GM19324 (cell line): ENCODE data around the gene SERPINA1.
"Not testable (repeated sequence)": the region's sequence is repeated elsewhere in the genome, so short reads cannot be mapped to it uniquely, and the experiment has no call there.

Experiments
- ATAC-seq: cut with Tn5 transposase; IDR thresholded peaks from one replicate; pipeline ENCODE4 v1.9.1; 2021; ENCODE audit warnings: mild to moderate bottlenecking, moderate library complexity; ENCODE audit not compliant: unreplicated experiment, low FRiP score

The SERPINA1 gene

GRCh38 chr14:94354190-94354589 is 34.2 kb downstream of the SERPINA1 start:
- ATAC-seq = not testable (repeated sequence)

- no peak for ATAC-seq
Measured at GRCh38 chr14:94349276-94349675, 39.1 kb downstream of the SERPINA1 start.

- ATAC-seq = no peak
Measured at GRCh38 chr14:94348836-94349235, 39.6 kb downstream of the SERPINA1 start.

DNA sequence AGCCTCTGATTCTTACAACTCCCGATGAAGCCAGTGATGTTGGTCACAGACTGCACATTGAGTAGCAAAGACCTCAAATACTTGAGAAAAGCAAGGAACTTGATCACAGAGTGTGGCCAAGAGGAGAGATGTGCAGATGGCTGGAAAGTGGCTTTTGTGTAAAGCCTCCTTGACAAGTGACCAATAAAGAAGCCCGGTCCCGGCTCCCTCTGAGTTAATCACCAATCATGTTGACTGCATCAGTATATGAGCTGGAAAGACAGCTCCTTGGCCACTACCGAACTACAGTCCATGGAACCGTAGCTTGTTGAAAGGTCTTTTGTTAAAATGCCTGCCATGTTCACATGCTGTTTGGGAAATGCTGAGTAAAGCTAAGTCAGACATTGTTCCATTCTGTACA is 41.6 kb downstream of the SERPINA1 start:
- no peak for ATAC-seq

DNA sequence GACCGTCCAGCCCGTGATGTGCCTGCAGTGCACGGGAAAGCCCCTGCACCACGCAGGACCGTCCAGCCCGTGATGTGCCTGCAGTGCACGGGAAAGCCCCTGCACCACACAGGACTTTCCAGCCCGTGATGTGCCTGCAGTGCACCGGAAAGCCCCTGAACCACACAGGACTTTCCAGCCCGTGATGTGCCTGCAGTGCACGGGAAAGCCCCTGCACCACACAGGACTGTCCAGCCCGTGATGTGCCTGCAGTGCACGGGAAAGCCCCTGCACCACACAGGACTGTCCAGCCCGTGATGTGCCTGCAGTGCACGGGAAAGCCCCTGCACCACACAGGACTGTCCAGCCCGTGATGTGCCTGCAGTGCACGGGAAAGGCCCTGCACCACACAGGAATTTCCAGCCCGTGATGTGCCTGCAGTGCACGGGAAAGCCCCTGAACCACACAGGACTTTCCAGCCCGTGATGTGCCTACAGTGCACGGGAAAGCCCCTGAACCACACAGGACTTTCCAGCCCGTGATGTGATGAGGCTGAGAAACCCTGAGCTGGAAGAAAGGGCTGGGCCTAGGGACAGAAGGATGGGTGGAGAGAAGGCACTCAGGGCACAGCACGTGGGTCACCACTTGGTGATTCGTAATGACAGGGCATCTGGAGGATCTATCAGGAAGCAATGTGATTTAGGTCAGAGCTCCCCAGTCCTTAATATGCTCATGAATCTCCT is 42.2 kb downstream of the SERPINA1 start:
- ATAC-seq = peak; percentile 51

DNA sequence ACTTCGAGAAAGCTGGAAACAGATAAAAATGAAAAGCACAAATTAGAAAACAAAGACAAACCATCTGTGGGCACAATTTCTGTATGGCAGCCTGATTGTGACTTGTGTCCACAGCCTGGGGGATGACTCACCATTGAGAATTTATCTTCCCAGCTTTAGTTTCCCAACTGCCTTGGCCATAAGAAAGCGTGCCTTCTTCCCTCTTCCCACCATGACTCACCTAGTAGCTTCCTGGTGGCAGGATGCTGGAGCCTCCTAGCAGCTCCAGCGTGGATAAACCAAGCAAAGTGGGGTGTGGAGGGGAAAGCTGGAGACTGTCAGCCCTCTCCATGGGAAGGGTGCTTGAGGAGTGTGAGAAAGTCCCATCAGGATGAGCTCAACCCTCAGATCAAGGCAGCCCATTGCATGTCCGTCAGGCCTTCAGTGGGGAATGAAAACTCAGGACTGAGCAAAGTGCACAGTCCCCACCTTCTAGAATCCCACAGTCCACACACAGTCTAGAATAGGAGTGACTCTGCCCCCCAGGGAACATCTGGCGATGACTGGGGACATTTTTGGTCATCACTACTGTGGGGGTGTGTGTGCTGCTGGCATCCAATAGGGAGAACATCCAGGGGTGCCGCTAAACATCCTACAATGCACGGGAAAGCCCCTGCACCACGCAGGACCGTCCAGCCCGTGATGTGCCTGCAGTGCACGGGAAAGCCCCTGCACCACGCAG is 42.9 kb downstream of the SERPINA1 start:
- no peak for ATAC-seq

DNA sequence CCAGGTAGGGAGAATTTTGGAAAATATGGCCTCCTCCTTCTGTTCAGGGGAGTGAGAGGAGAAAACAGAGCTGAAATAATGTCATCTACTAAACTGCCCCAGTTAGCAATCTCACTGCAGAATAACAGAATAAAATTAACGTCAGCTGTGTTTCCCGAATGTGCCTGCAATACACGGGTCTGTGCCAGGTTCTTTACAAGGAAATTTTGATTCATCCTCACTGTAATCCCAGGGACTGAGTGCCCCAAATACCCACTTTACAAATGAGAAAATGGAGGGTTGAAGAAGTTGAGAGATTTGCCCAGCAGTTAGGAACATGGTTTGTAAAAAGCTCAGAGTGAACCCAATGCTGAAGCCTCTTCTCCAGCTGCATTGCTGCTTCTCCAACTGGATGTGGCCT is 44.0 kb downstream of the SERPINA1 start:
- ATAC-seq = no peak

- no peak for ATAC-seq
Measured at GRCh38 chr14:94343238-94344005, 45.0 kb downstream of the SERPINA1 start.

DNA sequence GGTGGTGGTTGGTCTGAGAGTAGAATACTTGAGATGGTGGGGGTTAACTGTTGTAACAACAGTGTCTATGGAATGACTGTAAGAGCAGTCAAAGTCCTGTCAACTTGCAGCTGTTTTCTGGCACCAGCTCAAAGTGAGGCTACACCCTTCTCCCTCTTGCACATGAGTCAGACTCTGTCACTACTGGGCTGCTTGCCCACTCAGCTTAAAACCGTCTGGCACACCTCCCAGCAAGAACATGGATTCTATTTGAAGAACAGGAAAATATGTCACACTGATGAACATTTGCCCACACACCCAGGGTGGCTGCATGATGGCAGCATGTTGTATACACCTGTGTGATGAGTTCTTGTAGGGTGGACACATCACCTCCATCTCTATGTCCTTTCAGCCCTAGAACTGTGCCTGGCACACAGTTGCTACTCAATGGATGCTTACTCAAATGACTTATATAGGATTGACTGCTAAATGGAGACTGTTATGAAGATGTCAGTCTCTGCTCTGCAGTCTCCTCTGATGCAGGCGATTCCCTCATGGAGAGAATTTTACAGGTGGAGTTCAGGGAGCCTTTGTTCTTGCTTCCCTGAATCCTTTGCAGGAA is 46.0 kb downstream of the SERPINA1 start:
- ATAC-seq = no peak

GRCh38 chr14:94341656-94342333 is 46.6 kb downstream of the SERPINA1 start:
- no peak for ATAC-seq

DNA sequence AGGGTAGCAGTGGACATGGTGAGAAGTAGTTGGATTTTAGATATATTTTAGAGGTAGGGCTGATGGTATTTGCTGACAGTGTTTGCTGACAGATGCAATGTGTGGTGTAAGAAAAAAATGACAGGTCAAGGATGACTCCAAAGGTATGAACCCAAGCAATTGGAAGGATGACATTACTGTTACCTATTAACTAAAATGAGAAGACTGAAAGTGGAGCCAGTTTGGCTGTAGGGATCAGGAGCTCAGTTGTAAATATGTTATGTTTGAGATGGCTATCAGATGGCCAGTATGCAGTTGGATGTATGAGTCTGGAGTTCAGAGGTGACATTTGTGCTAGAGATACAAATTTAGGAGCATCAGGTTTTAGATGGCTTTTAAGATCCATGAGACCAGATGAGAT is 47.9 kb downstream of the SERPINA1 start:
- no peak for ATAC-seq

- no peak for ATAC-seq
Measured at GRCh38 chr14:94338023-94338422, 50.4 kb downstream of the SERPINA1 start.

DNA sequence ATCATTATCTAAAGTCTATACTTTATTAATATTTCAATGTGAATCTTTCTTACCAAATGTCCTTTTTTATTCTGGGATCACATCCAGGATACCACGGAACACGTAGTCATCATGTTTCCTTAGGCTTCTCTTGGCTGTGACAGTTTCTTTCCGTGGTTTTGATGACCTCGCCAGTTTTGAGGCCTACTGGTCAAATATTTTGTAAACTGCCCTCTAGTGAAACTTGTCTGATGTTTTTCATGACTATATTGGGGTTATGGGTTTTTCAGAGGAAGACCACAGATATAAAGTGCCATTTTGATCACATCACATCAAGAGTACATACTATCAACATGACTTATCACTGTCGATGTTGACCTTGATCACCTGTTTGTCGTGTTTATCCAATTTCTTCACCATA is 51.1 kb downstream of the SERPINA1 start:
- ATAC-seq = no peak

- no peak for ATAC-seq
Measured at GRCh38 chr14:94334872-94335271, 53.5 kb downstream of the SERPINA1 start.

- no peak for ATAC-seq
Measured at GRCh38 chr14:94332587-94332986, 55.8 kb downstream of the SERPINA1 start.

GRCh38 chr14:94332063-94332583 is 56.3 kb downstream of the SERPINA1 start:
- ATAC-seq = no peak

DNA sequence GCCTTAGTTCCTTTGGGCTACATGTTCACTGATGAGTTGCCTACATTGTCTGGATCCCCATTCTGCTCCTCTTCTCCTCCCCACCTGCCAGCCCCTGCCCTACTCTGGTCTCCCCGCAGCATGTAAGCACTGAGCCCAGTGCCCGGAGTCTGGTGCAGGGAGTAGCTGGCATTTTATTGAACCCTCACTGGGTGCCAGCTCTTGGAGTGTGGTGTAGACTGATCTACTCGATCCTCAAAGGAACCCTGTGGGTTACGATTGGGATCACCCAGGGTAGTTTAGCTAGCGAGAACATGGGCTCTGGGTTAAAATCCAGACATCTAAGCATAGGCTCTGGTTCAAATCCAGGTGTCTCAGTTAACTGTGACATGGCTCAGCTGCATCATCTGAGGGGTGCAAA is 56.9 kb downstream of the SERPINA1 start:
- no peak for ATAC-seq

DNA sequence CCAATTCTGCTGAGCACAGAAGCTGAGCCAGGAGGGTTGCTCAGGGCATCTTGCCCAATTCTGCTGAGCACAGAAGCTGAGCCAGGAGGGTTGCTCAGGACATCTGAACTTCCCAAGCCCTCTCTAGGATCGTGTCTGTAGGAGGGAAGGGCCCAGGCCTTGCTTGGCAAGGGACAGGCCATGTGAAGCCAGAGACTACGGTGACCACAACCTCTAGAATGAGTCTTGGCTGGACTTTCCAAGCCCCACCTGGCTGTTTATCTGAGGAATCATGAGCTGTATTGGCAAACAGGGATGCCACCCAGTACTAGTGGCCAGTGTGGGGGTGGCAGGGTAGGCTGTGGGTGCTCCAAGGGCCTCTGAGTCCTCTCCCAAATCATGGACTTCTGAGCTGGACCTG is 57.5 kb downstream of the SERPINA1 start:
- no peak for ATAC-seq

DNA sequence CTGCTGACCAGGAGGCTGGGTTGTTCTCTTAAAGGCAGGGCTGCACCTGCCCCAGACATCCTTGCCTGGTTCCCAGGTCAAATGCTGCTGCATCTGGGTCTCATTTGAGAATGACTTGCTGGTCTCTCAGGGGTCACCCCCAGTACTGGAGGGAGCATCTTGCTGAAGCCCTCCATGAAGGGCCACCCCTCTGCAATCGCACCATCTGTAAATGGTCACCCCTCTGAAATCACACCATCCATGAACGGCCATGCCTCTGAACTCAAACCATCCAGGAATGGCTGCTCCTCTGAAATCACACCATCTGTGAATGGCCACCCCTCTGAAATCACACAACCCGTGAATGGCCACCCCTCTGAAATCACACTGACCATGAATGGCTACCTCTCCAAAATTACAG is 58.0 kb downstream of the SERPINA1 start:
- ATAC-seq = no peak

GRCh38 chr14:94329857-94330256 is 58.5 kb downstream of the SERPINA1 start:
- ATAC-seq = no peak
